Inflammatory macrophage treated with lipopolysaccharide for 4 hours (primary cell): ENCODE measurements around the gene SIK3.

Experiments
- DNase-seq: peaks from one replicate; pipeline ENCODE4 v3.0.0-alpha.2; 2020

Gene SIK3

GRCh38 chr11:116962108-116962507 lies 136.1 kb downstream of the SIK3 start:
- DNase-seq, result no peak

GRCh38 chr11:116960930-116961329 lies 137.3 kb downstream of the SIK3 start:
- no peak for DNase-seq

GRCh38 chr11:116958246-116958645 lies 140.0 kb downstream of the SIK3 start:
- no peak for DNase-seq

- no peak for DNase-seq
Observed at GRCh38 chr11:116955949-116956348, 142.3 kb downstream of the SIK3 start.

GRCh38 chr11:116955548-116955947 lies 142.7 kb downstream of the SIK3 start:
- DNase-seq, result no peak

- peak; percentile 45 for DNase-seq
Observed at GRCh38 chr11:116953530-116954285, 144.5 kb downstream of the SIK3 start.

- DNase-seq, result no peak
Observed at GRCh38 chr11:116951762-116952161, 146.5 kb downstream of the SIK3 start.

GRCh38 chr11:116950210-116950609 lies 148.0 kb downstream of the SIK3 start:
- no peak for DNase-seq

GRCh38 chr11:116948391-116948790 lies 149.8 kb downstream of the SIK3 start:
- DNase-seq, result peak; percentile 86

- no peak for DNase-seq
Observed at GRCh38 chr11:116946414-116946813, 151.8 kb downstream of the SIK3 start.

- DNase-seq, result peak; percentile 28
Observed at GRCh38 chr11:116939499-116939898, 158.7 kb downstream of the SIK3 start.

GRCh38 chr11:116938471-116939070 lies 159.7 kb downstream of the SIK3 start:
- DNase-seq, result peak; percentile 93

GRCh38 chr11:116936754-116937446 lies 161.3 kb downstream of the SIK3 start:
- no peak for DNase-seq

- no peak for DNase-seq
Observed at GRCh38 chr11:116935514-116935913, 162.7 kb downstream of the SIK3 start.

GRCh38 chr11:116935089-116935488 lies 163.1 kb downstream of the SIK3 start:
- no peak for DNase-seq

GRCh38 chr11:116933961-116934360 lies 164.3 kb downstream of the SIK3 start:
- no peak for DNase-seq

GRCh38 chr11:116932181-116932580 lies 166.0 kb downstream of the SIK3 start:
- no peak for DNase-seq

- peak; percentile 64 for DNase-seq
Observed at GRCh38 chr11:116931206-116931953, 166.8 kb downstream of the SIK3 start.

- no peak for DNase-seq
Observed at GRCh38 chr11:116930586-116930985, 167.6 kb downstream of the SIK3 start.

GRCh38 chr11:116930177-116930576 lies 168.1 kb downstream of the SIK3 start:
- DNase-seq, result peak; percentile 29

GRCh38 chr11:116929414-116930090 lies 168.7 kb downstream of the SIK3 start:
- peak; percentile 35 for DNase-seq

GRCh38 chr11:116928845-116929244 lies 169.4 kb downstream of the SIK3 start:
- DNase-seq, result no peak
